ENCODE results near the gene AURKA.

DNA sequence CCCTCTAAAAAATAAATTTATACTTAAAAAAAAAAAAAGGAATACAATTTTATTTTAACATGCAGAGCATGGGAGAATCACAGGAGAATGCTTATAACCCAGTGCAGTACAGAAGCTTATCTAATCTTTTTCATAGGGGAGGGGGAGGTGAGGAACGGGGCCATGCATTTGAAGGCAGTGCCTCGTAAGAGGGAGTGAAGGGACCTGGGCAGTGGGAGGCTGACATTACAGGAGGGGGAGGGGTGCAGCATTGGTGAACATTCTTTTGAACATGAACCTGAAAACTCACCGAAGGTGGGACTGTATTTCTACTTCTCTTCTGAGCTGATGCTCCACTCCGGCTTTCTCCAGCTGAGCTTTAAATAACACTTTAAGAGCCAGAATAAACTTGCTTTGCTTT, 9.3 kb downstream of the AURKA start:
- TF ChIP-seq, protein P1, sequence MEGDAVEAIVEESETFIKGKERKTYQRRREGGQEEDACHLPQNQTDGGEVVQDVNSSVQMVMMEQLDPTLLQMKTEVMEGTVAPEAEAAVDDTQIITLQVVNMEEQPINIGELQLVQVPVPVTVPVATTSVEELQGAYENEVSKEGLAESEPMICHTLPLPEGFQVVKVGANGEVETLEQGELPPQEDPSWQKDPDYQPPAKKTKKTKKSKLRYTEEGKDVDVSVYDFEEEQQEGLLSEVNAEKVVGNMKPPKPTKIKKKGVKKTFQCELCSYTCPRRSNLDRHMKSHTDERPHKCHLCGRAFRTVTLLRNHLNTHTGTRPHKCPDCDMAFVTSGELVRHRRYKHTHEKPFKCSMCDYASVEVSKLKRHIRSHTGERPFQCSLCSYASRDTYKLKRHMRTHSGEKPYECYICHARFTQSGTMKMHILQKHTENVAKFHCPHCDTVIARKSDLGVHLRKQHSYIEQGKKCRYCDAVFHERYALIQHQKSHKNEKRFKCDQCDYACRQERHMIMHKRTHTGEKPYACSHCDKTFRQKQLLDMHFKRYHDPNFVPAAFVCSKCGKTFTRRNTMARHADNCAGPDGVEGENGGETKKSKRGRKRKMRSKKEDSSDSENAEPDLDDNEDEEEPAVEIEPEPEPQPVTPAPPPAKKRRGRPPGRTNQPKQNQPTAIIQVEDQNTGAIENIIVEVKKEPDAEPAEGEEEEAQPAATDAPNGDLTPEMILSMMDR (conservative IDR thresholded peaks at IDR 0.05 in 1 of 2, IDR thresholded peaks at IDR 0.05 in 1 of 2; ENCODE audit: low read depth in 1 of 2, low read length in 2 of 2) = no peak
- no peak for TF ChIP-seq EZH2 (IDR thresholded peaks at IDR 0.05; ENCODE audit: low read length, missing control alignments)

Data from fibroblast of lung (primary cell).